ENCODE measurements around the gene TES. TPM values are rescaled to one million over a fixed set of nuclear protein-coding genes. Genes with fewer than 3 reads are reported as not detected.
"Not testable (repeated sequence)": the region's sequence is repeated elsewhere in the genome, so short reads cannot be mapped to it uniquely, and the experiment has no call there.

TES gene
- total RNA-seq, 1 donor from 2014 or later: 63.4 TPM

GRCh38 chr7:116293633-116294032 is 83.3 kb downstream of the TES start:
- Mint-ChIP-seq H3K27me3 (ENCODE audit: unreplicated experiment) (no peaks in the 10 kb centered on the region), H3K36me3 (ENCODE audit: low read depth, unreplicated experiment) (no peaks in the 10 kb centered on the region), H3K27ac (ENCODE audit: unreplicated experiment) (no peak overlapping the region), H3K9me3 (ENCODE audit: unreplicated experiment) (no peaks in the 10 kb centered on the region), H3K4me3 (ENCODE audit: unreplicated experiment) (no peak overlapping the region), H3K4me1 (ENCODE audit: unreplicated experiment) (no peaks in the 10 kb centered on the region)
- TF ChIP-seq, protein P1, sequence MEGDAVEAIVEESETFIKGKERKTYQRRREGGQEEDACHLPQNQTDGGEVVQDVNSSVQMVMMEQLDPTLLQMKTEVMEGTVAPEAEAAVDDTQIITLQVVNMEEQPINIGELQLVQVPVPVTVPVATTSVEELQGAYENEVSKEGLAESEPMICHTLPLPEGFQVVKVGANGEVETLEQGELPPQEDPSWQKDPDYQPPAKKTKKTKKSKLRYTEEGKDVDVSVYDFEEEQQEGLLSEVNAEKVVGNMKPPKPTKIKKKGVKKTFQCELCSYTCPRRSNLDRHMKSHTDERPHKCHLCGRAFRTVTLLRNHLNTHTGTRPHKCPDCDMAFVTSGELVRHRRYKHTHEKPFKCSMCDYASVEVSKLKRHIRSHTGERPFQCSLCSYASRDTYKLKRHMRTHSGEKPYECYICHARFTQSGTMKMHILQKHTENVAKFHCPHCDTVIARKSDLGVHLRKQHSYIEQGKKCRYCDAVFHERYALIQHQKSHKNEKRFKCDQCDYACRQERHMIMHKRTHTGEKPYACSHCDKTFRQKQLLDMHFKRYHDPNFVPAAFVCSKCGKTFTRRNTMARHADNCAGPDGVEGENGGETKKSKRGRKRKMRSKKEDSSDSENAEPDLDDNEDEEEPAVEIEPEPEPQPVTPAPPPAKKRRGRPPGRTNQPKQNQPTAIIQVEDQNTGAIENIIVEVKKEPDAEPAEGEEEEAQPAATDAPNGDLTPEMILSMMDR (IDR thresholded peaks at IDR 0.05; ENCODE audit: unreplicated experiment): no peak
- DNase-seq (ENCODE audit: low spot score): no peak

GRCh38 chr7:116295903-116296302 is 85.6 kb downstream of the TES start:
- H3K36me3 Mint-ChIP-seq (ENCODE audit: low read depth, unreplicated experiment); H3K27ac Mint-ChIP-seq (ENCODE audit: unreplicated experiment); DNase-seq (ENCODE audit: low spot score); H3K4me3 Mint-ChIP-seq (ENCODE audit: unreplicated experiment); H3K27me3 Mint-ChIP-seq (ENCODE audit: unreplicated experiment); H3K4me1 Mint-ChIP-seq (ENCODE audit: unreplicated experiment); H3K9me3 Mint-ChIP-seq (ENCODE audit: unreplicated experiment): not testable (repeated sequence)

DNA sequence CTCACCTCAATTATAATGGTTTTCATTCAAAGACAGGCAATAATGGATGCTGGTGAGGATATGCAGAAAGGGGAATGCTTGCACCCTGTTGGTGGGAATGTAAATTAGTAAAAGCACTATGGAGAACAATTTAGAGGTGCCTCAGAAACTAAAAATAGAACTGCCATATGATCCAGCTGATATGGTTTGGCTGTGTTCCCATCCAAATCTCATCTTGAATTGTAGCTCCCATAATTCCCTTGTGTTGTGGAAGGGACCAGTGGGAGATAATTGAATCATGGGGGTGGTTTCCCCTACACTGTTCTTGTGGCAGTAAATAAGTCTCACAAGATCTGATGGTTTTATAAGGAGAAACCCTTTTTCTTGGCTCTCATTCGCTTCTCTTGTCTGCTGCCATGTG is 87.7 kb downstream of the TES start:
- H3K36me3 Mint-ChIP-seq (ENCODE audit: low read depth, unreplicated experiment): no peaks in the 10 kb centered on the region
- H3K9me3 Mint-ChIP-seq (ENCODE audit: unreplicated experiment): no peaks in the 10 kb centered on the region
- TF ChIP-seq, protein P1 (IDR thresholded peaks at IDR 0.05; ENCODE audit: unreplicated experiment): no peak
- H3K27me3 Mint-ChIP-seq (ENCODE audit: unreplicated experiment): no peaks in the 10 kb centered on the region
- DNase-seq (ENCODE audit: low spot score): no peak
- no peak overlapping the region for H3K4me3 Mint-ChIP-seq (ENCODE audit: unreplicated experiment)
- H3K4me1 Mint-ChIP-seq (ENCODE audit: unreplicated experiment): no peaks in the 10 kb centered on the region
- no peak overlapping the region for H3K27ac Mint-ChIP-seq (ENCODE audit: unreplicated experiment)

DNA sequence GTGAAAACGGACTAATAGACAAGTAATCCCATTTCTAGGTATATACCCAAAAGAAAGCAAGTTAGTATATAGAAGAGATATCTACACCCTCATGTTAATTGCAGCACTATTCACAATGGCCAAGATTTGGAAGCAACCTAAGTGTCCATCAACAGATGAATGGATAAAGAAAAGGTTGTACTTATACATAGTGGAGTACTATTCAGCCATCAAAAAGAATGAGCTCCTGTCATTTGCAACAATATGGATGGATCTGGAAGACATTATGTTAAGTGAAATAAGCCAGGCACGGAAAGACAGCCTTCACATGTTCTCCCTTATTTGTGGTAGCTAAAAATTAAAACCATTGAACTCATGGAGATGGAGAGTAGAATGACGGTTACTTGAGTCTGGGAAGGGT is 88.2 kb downstream of the TES start:
- no peaks in the 10 kb centered on the region for H3K9me3 Mint-ChIP-seq (ENCODE audit: unreplicated experiment)
- DNase-seq (ENCODE audit: low spot score): no peak
- H3K27ac Mint-ChIP-seq (ENCODE audit: unreplicated experiment): no peak overlapping the region
- no peak overlapping the region for H3K4me3 Mint-ChIP-seq (ENCODE audit: unreplicated experiment)
- TF ChIP-seq, protein P1 (IDR thresholded peaks at IDR 0.05; ENCODE audit: unreplicated experiment): no peak
- H3K4me1 Mint-ChIP-seq (ENCODE audit: unreplicated experiment): no peaks in the 10 kb centered on the region
- no peaks in the 10 kb centered on the region for H3K36me3 Mint-ChIP-seq (ENCODE audit: low read depth, unreplicated experiment)
- no peaks in the 10 kb centered on the region for H3K27me3 Mint-ChIP-seq (ENCODE audit: unreplicated experiment)

GRCh38 chr7:116305485-116306408 is 95.4 kb downstream of the TES start:
- H3K36me3 Mint-ChIP-seq (ENCODE audit: low read depth, unreplicated experiment): no peaks in the 10 kb centered on the region
- no peaks in the 10 kb centered on the region for H3K4me1 Mint-ChIP-seq (ENCODE audit: unreplicated experiment)
- TF ChIP-seq, protein P1 (IDR thresholded peaks at IDR 0.05; ENCODE audit: unreplicated experiment): no peak
- H3K4me3 Mint-ChIP-seq (ENCODE audit: unreplicated experiment): no peak overlapping the region
- no peak for DNase-seq (ENCODE audit: low spot score)
- H3K27ac Mint-ChIP-seq (ENCODE audit: unreplicated experiment): no peak overlapping the region
- H3K9me3 Mint-ChIP-seq (ENCODE audit: unreplicated experiment): no peaks in the 10 kb centered on the region
- no peaks in the 10 kb centered on the region for H3K27me3 Mint-ChIP-seq (ENCODE audit: unreplicated experiment)

All from endothelial cell (in vitro differentiated cells).